CD14-positive monocyte (primary cell): ENCODE measurements around the gene GABARAPL1. TPM values are rescaled to one million over a fixed set of nuclear protein-coding genes. Genes with fewer than 3 reads are reported as not detected.

Source experiments
- DNase-seq, 3 donors: peaks; one replicate each; pipeline ENCODE4 v3.0.0-alpha.2; 2011 to 2022
- H2AFZ ChIP-seq: 2 replicates; pipeline ENCODE4 v1.6.0; 2012; ENCODE audit warnings: mild to moderate bottlenecking, low read depth, low read length, inconsistent platforms; ENCODE audit not compliant: insufficient read depth, poor library complexity, severe bottlenecking
- H3K27ac ChIP-seq, 2 donors: 1 replicate in 1 of 2; 2 replicates in 1 of 2; pipeline ENCODE4 v1.5.1; 2012 to 2013; ENCODE audit warnings: low read length in 2 of 2, control low read depth in 1 of 2, inconsistent platforms in 1 of 2, low read depth in 1 of 2, mild to moderate bottlenecking in 1 of 2
- H3K27me3 ChIP-seq, 2 donors: one replicate each; pipeline versions ENCODE4 v1.6.0 to v1.6.1; 2011 to 2013; ENCODE audit warnings: low read length in 2 of 2; ENCODE audit not compliant: control insufficient read depth in 2 of 2, insufficient read depth in 2 of 2
- H3K36me3 ChIP-seq, 2 donors: replicated peaks in 1 of 2; 1 replicate in 1 of 2; 2 replicates in 1 of 2; pipeline versions ENCODE4 v1.5.1 to v1.6.1; 2012 to 2013; ENCODE audit warnings: low read length in 2 of 2, control low read depth in 1 of 2, inconsistent platforms in 1 of 2, mild to moderate bottlenecking in 1 of 2; ENCODE audit not compliant: insufficient read depth in 2 of 2, control insufficient read depth in 1 of 2
- H3K4me1 ChIP-seq, 2 donors: 1 replicate in 1 of 2; 2 replicates in 1 of 2; pipeline versions ENCODE4 v1.5.1 to v1.6.1; 2012 to 2013; ENCODE audit warnings: low read length in 2 of 2, control low read depth in 1 of 2, inconsistent platforms in 1 of 2, mild to moderate bottlenecking in 1 of 2, moderate library complexity in 1 of 2; ENCODE audit not compliant: insufficient read depth in 2 of 2, control insufficient read depth in 1 of 2
- H3K4me2 ChIP-seq: replicated peaks from 2 replicates; pipeline ENCODE3; 2012; ENCODE audit warnings: low read length, moderate library complexity, mild to moderate bottlenecking; ENCODE audit not compliant: poor library complexity, severe bottlenecking; ENCODE audit errors: extremely low read depth
- H3K4me3 ChIP-seq, 3 experiments: fragments of 200-600 bp in 1 of 3; sonication (generic) in 1 of 3; replicated peaks in 1 of 3; 1 replicate in 2 of 3; 2 replicates in 1 of 3; pipeline ENCODE4 v1.5.1; 2011 to 2013; ENCODE audit warnings: low read length in 3 of 3, mild to moderate bottlenecking in 3 of 3, control low read depth in 2 of 3, low read depth in 2 of 3, inconsistent platforms in 1 of 3, moderate library complexity in 1 of 3
- H3K79me2 ChIP-seq: 2 replicates; pipeline ENCODE4 v1.6.0; 2012; ENCODE audit warnings: mild to moderate bottlenecking, control low read depth, inconsistent platforms, low read length, moderate library complexity; ENCODE audit not compliant: insufficient read depth
- H3K9ac ChIP-seq: 2 replicates; pipeline ENCODE4 v1.6.0; 2017; ENCODE audit warnings: low read length, mild to moderate bottlenecking; ENCODE audit not compliant: insufficient read depth, poor library complexity, severe bottlenecking
- H3K9me3 ChIP-seq, 2 donors: replicated peaks in 1 of 2; 1 replicate in 1 of 2; 2 replicates in 1 of 2; pipeline versions ENCODE4 v1.5.1 to v1.6.1; 2012 to 2013; ENCODE audit warnings: low read length in 2 of 2, control low read depth in 1 of 2; ENCODE audit not compliant: control insufficient read depth in 1 of 2, insufficient read depth in 1 of 2
- H4K20me1 ChIP-seq: 2 replicates; pipeline ENCODE4 v1.6.0; 2012; ENCODE audit warnings: mild to moderate bottlenecking, low read length, control low read depth, moderate library complexity; ENCODE audit not compliant: insufficient read depth
- H3K27ac Mint-ChIP-seq, 7 donors: one replicate each; pipeline ENCODE4 v1.8.0; 2020; ENCODE audit warnings: mild to moderate bottlenecking in 7 of 7, mixed read lengths in 7 of 7, moderate library complexity in 6 of 7, inconsistent platforms in 2 of 7
- H3K27me3 Mint-ChIP-seq, 3 donors: one replicate each; pipeline ENCODE4 v1.8.0; 2021 to 2022; ENCODE audit warnings: low read depth in 3 of 3, mild to moderate bottlenecking in 3 of 3, mixed read lengths in 3 of 3, moderate library complexity in 3 of 3, inconsistent platforms in 1 of 3
- H3K36me3 Mint-ChIP-seq, 2 donors: one replicate each; pipeline ENCODE4 v1.8.0; 2020; ENCODE audit warnings: mixed read lengths in 2 of 2, inconsistent platforms in 1 of 2, mild to moderate bottlenecking in 1 of 2
- H3K4me1 Mint-ChIP-seq: one replicate; pipeline ENCODE4 v1.8.0; 2020; ENCODE audit warnings: mild to moderate bottlenecking, mixed read lengths
- H3K4me3 Mint-ChIP-seq, 2 donors: one replicate each; pipeline ENCODE4 v1.8.0; 2020; ENCODE audit warnings: mild to moderate bottlenecking in 2 of 2, mixed read lengths in 2 of 2, moderate library complexity in 1 of 2
- H3K9me3 Mint-ChIP-seq, 7 donors: one replicate each; pipeline ENCODE4 v1.8.0; 2020 to 2022; ENCODE audit warnings: mixed read lengths in 7 of 7, mild to moderate bottlenecking in 6 of 7, moderate library complexity in 6 of 7, inconsistent platforms in 2 of 7
- CTCF ChIP-seq: fragments of 200-600 bp; IDR thresholded peaks from one replicate; pipeline ENCODE4 v1.8.0; 2022; ENCODE audit warnings: antibody characterized with exemption, mild to moderate bottlenecking
- WGBS: methylation state at CpG from one replicate; pipeline ENCODE4 v1.1.5; 2013; ENCODE audit warnings: missing lambda C conversion rate; ENCODE audit not compliant: insufficient coverage; 5-methylcytosine and 5-hydroxymethylcytosine counted together
- intact Hi-C, 2 donors: fragments of 100-400 bp; cut with micrococcal nuclease; formaldehyde crosslinking; loops; one replicate each; pipeline versions ENCODE4 v1.15.0 to v1.15.1; 2023
- polyA plus RNA-seq, 3 donors: library from polyadenylated mRNA; depleted of rRNA in 1 of 3; unstranded in 2 of 3; stranded (reverse) in 1 of 3; fragments of 300-500 nt in 2 of 3; fragments of >200 nt in 1 of 3; fragmentation: Illumina TruSeq in 2 of 3; gene quantifications; 1 replicate in 2 of 3; 2 replicates in 1 of 3; pipeline ENCODE4 v1.2.3, GENCODE V29; 2012 to 2021

GABARAPL1 gene
- polyA plus RNA-seq, 3 donors: 13.1 to 291 (median 15.5) TPM

GRCh38 chr12:10169104-10169503 is 43.6 kb upstream of the GABARAPL1 start:
- DNase-seq: no peak
- Mint-ChIP-seq H3K27me3 (no peaks in the 10 kb centered on the region), H3K36me3 (no peaks in the 10 kb centered on the region), H3K4me3 (peak overlapping the region in 1 of 2 donors; percentile 56), H3K27ac (peak overlapping the region in 5 of 7 donors; percentile 30 to 96 (median 80)), H3K9me3 (peaks cover 0 to 2% (median 0%) of the 10 kb centered on the region in 7 donors), H3K4me1 (peaks cover 50% of the 10 kb centered on the region)
- Histone ChIP-seq H3K36me3 (no peaks in the 10 kb centered on the region), H3K4me3 (peak overlapping the region in 1 of 3 experiments; percentile 2), H2AFZ (no peak overlapping the region), H3K9ac (no peak overlapping the region), H4K20me1 (no peaks in the 10 kb centered on the region), H3K4me2 (peak overlapping the region; percentile 17), H3K79me2 (no peaks in the 10 kb centered on the region), H3K9me3 (no peaks in the 10 kb centered on the region), H3K27ac (no peak overlapping the region), H3K27me3 (no peaks in the 10 kb centered on the region), H3K4me1 (peaks cover 50% of the 10 kb centered on the region in 2 donors)
- TF ChIP-seq CTCF: no peak
- intact Hi-C loops: no loop called here
- 100% methylated on average over 1 of the region's 3 CpGs for WGBS

- H3K9me3 Mint-ChIP-seq: peaks cover 0 to 2% (median 0%) of the 10 kb centered on the region in 7 donors
- peak overlapping the region in 1 of 2 donors; percentile 60 for H3K4me3 Mint-ChIP-seq
- peak overlapping the region in 1 of 3 experiments; percentile 58 for H3K4me3 ChIP-seq
- peak overlapping the region in 3 of 7 donors; percentile 18 to 79 (median 31) for H3K27ac Mint-ChIP-seq
- H3K36me3 ChIP-seq: no peaks in the 10 kb centered on the region
- H3K4me1 ChIP-seq: peaks cover 50% of the 10 kb centered on the region in 2 donors
- WGBS: 100% methylated on average over 2 of the region's 5 CpGs
- no peak overlapping the region for H2AFZ ChIP-seq
- no peak overlapping the region for H3K27ac ChIP-seq
- H3K27me3 ChIP-seq: no peaks in the 10 kb centered on the region
- H3K9me3 ChIP-seq: no peaks in the 10 kb centered on the region
- intact Hi-C loops: loop anchor here in 1 of 2 donors (2.0 kb wide), 1 partner anchor 13 kb away; no protein-coding TSS in a partner anchor
- no peaks in the 10 kb centered on the region for H3K79me2 ChIP-seq
- no peaks in the 10 kb centered on the region for H3K36me3 Mint-ChIP-seq
- no peak overlapping the region for H3K9ac ChIP-seq
- peak overlapping the region; percentile 52 for H3K4me2 ChIP-seq
- peaks cover 50% of the 10 kb centered on the region for H3K4me1 Mint-ChIP-seq
- no peak for DNase-seq
- no peak for TF ChIP-seq CTCF
- H3K27me3 Mint-ChIP-seq: no peaks in the 10 kb centered on the region
- no peaks in the 10 kb centered on the region for H4K20me1 ChIP-seq
These were observed 42.5 kb upstream of the GABARAPL1 start for GRCh38 chr12:10170216-10170615.
